ENCODE measurements around the gene TUBB. TPM values are rescaled to one million over a fixed set of nuclear protein-coding genes. Genes with fewer than 3 reads are reported as not detected.

The TUBB gene
- total and polyA plus RNA-seq, 2 of the 4 experiments (the other 2 are of a cell fraction), result 1,401 to 2,004 TPM

DNA sequence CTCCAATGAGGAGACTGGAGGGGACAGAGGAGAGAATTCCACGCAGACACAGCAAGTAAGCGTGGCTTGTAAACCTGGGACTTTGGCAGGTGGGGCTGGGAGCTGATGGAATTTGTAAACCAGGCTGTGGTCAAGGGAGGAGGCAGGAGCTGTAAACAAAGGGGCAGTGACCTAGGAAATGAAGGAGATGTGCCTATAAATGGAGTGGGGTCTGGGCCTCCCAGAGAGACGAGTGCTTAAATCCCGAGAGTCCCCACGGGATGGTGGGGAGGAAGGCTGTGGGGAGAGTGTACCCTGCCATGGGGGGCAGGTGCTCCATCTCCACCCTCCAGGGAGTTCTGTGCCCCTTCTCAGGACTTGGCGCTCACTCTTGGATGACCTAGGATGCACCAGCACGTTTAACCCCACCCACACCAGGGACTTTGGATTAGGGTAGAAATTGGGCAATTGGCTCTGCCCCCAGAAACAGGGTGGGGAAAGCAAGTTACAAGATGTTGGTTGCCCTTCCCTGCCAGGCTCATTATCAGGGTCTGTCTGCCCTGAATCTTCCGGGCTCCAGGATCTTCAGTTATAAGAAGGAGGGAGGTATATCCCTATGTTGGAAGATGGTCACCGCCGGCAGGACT is 43.4 kb upstream of the TUBB start (continued):
- TF ChIP-seq, protein P1, sequence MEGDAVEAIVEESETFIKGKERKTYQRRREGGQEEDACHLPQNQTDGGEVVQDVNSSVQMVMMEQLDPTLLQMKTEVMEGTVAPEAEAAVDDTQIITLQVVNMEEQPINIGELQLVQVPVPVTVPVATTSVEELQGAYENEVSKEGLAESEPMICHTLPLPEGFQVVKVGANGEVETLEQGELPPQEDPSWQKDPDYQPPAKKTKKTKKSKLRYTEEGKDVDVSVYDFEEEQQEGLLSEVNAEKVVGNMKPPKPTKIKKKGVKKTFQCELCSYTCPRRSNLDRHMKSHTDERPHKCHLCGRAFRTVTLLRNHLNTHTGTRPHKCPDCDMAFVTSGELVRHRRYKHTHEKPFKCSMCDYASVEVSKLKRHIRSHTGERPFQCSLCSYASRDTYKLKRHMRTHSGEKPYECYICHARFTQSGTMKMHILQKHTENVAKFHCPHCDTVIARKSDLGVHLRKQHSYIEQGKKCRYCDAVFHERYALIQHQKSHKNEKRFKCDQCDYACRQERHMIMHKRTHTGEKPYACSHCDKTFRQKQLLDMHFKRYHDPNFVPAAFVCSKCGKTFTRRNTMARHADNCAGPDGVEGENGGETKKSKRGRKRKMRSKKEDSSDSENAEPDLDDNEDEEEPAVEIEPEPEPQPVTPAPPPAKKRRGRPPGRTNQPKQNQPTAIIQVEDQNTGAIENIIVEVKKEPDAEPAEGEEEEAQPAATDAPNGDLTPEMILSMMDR (conservative IDR thresholded peaks at IDR 0.05; ENCODE audit: low read depth, low read length), result no peak
- TF ChIP-seq NFE2L2 (IDR thresholded peaks at IDR 0.05; ENCODE audit: low read depth, low read length) (no peak), SMC3 (IDR thresholded peaks at IDR 0.05; ENCODE audit: low read depth, low read length) (no peak)
